GM19463 (cell line): ENCODE results near the gene PARP8.
"Not testable (repeated sequence)": the region's sequence is repeated elsewhere in the genome, so short reads cannot be mapped to it uniquely, and the experiment has no call there.

Experiments
- ATAC-seq: cut with Tn5 transposase; IDR thresholded peaks from one replicate; pipeline ENCODE4 v1.9.1; 2021; ENCODE audit warnings: mild to moderate bottlenecking, moderate library complexity; ENCODE audit not compliant: unreplicated experiment

Gene PARP8, protein sequence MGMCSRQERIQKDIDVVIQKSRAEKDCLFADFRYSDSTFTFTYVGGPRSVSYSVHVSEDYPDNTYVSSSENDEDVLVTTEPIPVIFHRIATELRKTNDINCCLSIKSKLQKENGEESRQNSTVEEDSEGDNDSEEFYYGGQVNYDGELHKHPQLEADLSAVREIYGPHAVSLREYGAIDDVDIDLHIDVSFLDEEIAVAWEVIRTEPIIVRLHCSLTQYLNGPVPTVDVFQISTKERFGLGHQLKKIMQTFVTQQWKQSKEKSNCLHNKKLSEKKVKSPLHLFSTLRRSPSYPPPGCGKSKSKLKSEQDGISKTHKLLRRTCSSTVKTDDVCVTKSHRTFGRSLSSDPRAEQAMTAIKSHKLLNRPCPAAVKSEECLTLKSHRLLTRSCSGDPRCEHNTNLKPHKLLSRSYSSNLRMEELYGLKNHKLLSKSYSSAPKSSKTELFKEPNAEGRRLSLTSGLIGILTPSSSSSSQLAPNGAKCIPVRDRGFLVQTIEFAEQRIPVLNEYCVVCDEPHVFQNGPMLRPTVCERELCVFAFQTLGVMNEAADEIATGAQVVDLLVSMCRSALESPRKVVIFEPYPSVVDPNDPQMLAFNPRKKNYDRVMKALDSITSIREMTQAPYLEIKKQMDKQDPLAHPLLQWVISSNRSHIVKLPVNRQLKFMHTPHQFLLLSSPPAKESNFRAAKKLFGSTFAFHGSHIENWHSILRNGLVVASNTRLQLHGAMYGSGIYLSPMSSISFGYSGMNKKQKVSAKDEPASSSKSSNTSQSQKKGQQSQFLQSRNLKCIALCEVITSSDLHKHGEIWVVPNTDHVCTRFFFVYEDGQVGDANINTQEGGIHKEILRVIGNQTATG

DNA sequence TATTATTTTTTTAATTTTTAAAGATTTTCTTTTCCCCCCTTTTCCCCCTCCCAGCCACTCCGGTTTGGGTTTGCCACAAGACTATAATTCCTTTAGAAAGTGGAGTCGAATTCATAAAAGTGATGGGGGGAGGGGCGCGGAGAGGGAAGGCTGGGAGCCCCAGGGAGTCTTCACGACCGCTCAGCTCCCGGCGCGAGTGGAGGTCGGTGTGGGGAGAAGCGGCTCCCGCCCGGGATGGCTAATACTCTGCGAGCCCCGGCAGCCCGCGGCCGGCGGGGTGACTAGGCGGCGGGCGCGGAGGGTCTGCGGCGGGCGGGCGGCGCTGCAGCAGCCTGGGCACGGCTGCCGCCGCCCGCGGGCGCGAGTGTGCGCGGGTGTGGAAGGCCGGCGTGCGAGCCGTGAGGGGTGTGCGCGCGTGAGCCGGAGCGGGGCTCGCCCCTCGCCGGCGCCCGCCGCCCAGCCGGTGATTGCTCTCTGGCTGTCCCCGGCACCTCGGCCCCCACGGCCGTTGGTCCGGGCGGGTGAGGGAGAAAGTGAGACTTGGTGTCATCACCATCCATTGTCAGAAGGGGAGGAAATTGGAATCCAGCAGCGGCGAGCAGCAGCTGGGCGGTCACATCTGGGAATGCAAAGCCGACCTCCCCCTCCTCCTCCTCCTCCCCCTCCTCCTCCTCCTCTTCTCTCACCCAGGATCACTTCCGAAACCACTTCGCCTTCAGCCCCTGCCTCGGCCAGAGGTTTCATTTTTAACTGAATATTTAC is at the start of gene PARP8:
TSS of gene PARP8 (plus strand) at position 377 of the 762 bp plus-strand sequence. CDS start 459 bp downstream, outside the sequence.
- ATAC-seq: peak; percentile 34

DNA sequence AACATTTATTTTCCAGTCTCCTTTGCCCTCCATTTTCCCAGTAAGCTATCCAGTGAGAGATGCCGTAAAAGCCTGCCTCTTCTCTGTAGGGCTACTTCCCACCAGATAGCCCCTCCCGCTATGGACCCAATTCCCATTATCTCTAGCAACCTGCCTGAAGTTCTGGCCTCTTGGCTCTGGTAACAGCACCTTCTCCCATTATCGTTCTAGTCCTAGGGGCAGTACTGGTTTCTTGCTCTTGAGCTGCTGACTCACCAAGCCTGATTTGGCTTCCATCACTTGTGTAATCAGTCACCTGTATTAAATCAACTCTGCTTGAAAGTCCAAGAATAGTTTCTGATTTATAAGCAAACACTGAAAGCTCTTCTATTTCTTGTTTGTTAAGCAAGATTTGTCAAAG is 42.8 kb upstream of the PARP8 start:
- no peak for ATAC-seq

DNA sequence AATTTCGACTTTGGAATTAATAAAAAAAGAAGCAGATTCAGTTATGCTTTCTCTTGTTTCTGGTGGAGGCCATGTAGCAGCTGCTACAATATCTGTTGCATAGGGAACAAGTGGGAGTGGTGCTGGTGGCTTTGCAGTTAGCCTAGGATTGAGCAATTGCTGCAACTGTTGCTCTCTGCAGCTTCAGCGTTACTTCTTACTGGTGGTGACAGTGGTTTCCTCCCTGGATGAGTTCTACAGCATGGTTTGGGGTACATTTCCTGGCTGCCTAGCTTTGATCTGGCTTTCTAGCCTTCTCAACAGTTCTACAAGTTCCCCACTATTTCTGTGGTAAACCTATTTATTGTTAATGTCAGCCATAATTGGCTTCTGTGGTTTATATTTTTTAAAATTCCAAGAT is 31.6 kb upstream of the PARP8 start:
- ATAC-seq: not testable (repeated sequence)

DNA sequence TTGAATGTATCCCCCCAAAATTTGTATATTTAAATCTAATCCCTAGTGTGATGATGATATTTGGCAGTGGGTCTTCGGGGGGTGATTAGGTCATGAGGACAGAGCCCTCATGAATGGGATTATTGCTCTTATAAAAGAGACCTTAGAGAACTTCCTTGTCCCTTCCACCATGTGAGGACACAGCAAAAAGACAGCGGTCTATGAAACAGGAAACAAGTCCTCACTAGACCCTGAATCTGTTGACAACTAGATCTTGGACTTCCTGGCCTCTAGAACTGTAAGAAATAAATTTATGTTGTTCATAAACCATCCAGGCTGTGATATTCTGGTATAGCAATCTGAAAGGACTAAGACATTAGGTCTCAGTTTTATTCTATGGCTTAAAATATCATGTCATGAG is 28.9 kb upstream of the PARP8 start:
- not testable (repeated sequence) for ATAC-seq

DNA sequence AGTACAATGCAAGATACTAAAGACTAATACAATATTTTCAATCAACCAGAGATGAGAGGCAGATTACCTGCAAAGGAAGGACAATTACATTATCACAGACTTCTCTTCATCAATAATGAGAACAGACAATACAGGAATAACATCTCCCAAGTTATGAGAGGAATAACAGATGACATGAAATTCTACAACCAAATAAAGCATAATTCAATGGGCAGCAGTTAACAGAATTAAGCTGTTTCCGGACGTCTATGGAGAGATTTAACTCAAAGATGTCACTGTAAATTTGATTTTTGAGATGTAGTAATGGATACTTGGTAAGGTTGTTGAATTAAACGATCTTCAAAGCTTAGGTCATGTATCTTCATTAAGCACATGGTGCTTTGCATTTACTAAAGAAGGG is 19.8 kb upstream of the PARP8 start:
- no peak for ATAC-seq

DNA sequence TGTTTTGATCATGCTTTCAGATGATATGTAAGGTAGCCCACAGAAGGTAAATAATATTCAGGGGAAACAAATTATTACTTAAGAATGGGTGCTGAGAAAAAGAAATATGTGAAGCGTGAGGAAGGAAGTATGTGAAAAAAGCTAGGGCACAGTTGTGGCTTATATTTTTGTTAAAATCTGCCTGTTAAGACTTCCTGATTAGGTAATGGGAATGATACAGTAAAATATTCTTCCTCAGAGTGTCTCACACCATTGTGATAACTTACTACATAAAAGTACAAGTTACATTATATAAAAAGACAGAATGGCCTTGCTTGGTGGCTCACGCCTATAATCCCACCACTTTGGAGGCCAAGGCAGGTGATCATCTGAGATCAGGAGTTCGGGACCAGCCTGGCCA is 18.7 kb upstream of the PARP8 start:
- ATAC-seq: no peak

DNA sequence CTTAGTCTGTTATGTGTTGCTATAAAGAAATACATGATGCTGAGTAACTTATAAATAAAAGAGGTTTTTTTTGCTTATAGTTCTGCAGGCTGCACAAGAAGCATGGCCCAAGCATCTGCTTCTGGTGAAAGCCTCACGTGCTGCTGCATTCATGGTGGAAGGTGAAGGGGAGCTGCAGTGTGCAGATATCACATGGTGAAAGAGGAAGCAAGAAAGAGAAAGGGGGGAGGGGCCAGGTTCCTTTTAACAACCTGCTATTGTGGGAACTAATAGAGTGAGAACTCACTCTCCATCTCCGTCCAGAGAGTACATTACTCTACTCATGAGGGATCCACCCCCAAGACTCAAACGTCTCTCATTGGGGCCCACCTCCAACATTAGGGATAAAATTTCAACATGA is 12.5 kb upstream of the PARP8 start:
- peak; percentile 97 for ATAC-seq

DNA sequence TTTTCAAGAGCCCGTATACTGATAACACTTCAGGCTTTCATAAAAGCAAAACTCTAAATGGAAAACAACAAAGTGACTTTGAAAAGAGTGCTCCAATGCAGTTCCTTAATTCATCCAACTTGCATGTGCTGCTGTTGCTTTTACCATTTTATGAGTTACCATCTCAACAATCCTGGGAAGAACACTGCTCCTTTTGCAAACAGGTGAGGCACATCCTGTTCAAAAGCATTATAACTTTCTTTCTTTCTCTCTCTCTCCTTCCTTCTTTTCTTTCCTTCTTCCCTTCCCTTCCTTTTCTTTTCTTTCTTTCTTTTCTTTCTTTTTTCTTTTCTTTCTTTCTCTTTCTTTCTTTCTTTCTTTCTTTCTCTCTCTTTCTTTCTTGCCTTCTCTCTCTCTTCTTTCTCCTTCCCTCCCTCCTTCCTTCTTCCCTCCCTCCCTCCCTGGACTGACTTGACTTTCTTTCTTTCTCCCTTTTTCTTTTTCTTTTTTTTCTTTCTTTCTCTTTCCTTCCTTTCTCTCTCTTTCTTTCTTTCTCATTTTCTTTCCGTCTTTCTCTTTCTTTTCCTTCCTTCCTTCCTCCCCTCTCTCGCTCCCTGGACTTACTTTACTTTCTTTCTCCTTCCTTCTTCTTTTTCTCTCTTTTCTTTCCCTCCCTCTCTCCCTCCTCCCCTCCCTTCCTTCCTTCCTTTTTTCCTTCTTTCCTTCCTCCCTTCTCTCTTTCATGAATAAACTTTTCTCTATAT is 11.2 kb upstream of the PARP8 start:
- ATAC-seq: no peak

DNA sequence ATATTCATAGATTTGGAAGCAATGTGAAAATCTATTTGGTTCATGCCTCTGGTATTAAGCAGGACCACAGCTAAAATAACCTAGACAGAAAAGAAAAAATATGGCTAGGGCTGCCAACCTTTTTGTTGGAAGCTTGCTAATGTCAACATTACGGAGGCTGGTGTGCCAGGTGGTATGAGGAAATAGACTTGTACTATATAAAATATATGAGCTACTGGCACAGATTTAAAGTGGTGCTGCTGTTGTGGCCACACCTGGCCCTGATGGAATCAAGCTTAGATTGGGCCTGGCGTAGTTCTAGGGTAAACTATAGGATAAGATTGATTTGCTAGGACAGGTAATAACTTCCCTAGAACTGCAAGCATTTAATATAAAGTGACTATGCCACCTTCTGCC is 10.6 kb upstream of the PARP8 start:
- no peak for ATAC-seq

DNA sequence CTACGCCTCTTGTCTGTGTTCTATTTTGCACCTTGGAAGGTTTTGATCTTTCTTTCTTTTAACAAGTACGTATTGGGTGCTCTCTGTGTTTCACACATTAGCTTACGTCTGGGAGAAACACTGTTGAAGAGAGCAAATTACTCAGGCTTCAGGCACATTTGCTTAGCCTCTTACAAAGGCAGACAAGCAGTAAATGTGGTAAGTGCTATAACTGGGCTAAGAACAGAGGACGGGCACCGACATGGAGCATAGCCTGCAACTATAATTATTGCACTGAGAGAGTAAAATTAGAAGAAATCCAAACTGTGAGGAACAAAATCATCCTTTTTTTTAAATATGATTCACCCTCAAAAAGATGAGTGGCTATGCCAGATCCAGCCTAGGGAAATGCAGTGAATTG is 9.4 kb upstream of the PARP8 start:
- ATAC-seq: no peak

DNA sequence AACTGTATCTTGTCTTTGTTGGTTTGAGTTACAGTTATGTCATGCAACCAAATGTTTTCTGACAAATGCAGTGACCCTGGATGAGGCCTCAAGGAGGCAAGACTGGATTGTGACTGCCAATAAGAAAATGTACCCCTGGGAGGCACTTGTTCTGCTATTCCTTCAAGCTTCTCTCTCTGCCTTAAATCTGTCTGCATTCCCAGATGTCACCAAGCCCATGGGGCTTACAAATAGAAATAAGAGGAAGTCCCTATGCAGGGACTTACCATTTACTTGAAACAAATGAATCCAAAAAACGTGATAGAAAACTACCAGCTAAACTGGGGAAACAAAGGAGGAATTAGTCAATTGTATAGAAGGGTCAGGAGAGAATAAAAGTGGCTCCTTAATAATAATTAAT is 8.2 kb upstream of the PARP8 start:
- ATAC-seq: no peak

DNA sequence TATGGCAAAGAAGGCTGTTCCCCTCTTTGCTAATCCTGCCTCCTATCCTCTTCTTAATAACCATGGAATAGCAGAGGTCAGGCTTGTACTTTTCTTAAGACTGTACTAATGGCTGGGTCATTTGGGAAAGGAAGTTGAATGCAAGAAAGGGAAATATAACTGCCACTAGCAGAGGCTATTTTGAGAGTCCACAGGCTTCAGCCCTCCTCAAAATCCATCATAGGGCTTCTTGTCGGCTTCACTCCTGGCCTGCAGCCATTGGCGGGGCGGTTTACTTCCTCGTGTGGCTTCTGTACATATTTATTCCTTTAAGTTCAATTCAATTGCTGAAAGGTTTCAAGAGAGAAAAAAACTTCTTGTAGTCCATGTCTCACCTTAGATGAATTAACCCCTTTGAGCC is 2.8 kb upstream of the PARP8 start:
- ATAC-seq: no peak

DNA sequence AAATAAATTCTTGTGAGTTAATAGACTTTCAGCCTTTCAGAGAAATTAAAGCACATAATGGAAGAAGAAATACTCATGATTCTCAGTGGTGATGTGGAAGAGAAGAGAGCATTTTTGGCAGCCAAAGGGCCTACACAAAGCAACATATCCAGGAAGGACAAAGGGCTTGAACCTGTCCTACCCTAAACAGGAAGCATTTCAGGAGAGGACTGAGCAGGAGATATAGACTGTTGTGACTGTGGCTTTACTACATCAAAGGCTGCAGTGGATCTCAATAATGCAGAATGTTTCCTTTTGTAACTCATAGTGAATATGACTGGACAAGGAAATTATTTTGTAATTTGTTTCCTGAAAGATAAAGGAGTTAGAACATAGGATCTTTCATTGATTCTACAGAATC is 1.3 kb upstream of the PARP8 start:
- ATAC-seq: no peak

DNA sequence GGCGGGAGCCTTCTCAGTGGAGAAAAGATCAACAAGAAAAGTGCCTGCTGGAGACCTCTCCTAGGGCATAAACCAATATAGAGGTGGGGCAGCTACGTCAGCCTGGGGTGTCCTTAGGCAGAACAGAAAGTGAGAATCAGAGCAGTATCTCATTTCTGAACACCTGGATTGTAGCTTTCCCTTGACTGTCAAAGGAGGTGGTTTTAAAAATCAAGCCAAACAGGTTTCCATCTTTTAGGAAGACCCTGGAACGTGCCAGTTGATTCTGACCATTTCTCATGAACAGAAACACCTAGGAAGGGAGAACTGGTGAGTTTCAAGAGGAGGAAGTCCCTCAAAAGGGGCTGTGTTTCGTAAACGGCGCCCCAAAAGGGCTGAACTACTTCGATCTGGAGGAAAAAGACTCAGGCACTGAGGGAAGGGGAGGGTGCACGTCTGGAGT is 655 bp upstream of the PARP8 start:
- ATAC-seq: not testable (repeated sequence)

DNA sequence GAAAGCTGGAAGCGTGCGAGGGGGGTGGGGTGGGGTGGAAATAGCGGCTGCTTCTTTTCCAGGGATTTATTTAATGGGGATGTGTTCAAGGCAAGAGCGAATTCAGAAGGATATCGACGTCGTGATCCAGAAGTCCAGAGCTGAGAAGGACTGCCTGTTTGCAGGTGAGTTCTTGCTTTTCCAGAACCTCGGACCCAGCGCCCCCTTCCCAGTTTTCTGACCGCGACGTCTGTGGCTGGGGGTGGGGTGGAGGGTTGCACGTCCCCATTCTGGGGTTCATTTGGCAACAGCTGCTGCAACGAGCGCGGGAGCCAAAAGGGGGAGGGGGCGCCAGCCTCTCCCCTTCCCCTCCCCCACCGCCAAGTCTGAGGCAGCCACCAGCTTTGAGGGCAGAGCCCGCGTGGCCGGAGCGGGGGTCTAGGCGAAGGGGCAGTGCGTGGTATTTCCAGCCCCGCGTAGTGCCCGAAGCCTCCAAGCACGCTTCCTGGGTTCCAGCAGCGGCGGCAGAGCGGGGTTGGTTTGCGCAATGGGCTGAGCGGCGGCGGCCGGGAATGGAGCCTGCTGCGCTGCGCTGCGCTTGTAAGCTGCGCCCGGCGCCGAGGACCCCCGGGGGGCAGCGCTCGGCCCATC is 701 bp downstream of the PARP8 start:
- peak; percentile 37 for ATAC-seq

DNA sequence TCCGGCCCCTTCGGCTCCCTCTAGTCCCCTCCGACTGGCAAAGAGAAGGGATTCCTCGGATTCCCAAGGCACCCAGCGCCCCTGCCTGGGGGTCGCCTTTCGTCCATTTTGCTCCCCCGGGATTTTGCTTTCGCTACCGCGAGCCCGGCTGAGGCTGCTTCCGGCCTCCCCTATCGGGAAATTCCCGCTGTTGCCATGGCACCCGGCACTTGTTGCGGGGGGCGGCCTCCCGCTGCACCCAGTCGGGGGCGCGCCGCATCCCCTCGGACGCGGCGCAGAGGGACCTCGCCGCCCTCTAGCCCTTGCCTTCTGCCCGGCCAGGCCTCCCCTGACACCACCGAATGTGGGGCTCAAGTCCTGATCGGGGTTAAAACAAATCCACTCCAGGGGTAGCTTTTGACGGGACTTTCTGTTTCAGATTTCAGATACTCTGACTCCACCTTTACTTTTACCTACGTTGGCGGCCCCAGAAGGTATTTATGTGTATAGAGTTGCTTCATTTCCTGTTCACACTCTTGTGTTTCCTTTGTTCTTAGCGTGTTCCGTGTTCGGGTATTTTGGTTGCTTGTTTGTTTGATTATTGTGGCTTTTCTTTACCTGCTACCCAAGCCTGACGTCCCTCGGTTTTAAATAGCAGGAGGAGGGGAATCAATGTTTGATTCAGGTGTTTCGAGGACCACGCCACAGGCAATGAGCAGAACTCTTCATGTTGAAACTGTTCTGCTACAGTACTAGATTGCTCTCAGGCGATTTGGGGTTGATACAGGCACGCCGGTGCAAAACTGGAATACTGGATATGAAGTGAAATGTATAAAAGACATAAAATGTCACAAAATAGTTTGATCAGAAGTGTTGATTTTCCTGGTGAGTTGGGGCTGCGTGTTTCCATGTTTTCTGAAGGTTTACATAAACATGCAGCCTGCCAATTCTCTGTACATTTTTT is 1.5 kb downstream of the PARP8 start:
- ATAC-seq: peak; percentile 84

DNA sequence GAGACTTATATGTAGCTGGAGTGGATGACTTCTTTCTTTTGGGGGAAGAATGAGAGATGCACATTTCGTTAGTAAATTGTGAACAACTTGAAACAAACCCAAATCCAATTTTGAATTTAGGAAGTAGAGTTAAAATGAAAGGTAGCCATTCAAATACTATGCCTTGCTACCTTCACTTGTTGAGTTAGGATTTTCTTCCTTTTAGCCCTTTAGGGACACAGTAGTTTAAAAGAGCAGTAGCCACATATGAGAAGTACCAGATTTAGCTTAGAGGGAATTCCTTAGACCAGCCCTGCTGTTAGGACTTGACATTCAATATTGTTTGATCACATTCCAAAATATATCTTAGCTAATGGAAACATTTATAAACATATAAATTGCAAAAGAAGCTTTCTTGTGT is 2.2 kb downstream of the PARP8 start:
- ATAC-seq: not testable (repeated sequence)

DNA sequence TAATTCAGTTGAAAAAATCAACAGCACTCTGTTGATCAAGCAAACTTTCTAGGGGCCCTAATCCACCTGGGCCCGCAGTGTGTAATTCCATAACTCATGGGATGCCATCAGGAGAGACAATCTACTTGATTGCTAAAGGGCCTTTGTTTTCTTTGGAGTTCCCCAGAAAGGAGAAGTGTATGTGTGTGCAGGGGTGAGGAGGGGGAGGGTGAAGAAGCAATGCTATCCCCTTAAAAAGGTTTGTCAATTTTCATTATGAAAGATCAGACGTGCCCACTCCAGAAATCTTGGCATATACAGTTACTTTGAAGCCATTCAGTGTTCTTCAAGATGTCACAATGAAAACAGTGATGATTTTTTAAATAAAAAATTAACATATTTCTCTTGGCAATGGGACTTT is 6.2 kb downstream of the PARP8 start:
- ATAC-seq: no peak

DNA sequence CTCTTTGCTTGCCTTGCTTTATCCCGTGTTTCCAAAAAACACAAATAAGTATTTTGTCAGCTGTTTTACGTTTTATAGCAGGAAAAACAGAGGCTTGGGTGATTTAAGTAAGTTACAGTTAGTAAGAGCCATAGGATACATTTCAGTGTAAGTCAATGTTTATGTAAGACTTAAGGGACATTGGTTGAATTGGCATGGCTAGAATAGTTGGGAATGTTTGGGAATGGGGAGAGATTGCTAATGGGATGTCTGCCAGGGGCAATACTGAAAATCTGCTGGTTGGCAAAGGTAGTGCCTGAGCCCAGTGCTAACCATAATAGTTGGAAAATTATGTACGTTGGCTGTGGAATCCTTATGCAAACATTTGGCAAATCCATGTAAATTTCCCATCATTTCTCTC is 7.0 kb downstream of the PARP8 start:
- ATAC-seq: not testable (repeated sequence)
